PC-9 (cell line): ENCODE data around the gene CXCL3. TPM values are rescaled to one million over a fixed set of nuclear protein-coding genes. Genes with fewer than 3 reads are reported as not detected.

Experiments used
- BruUV-seq: library from RNA; stranded (reverse); fragments of 400-500 nt; replicated peaks from 2 replicates; lab custom pipeline; 2021; lab: Mats Ljungman, UMichigan
- CTCF ChIA-PET: fragments of 300-600 bp; sonication (Branson Sonifier 250); formaldehyde crosslinking; loops from one replicate; lab custom pipeline; 2022; ENCODE audit warnings: antibody characterized with exemption; lab: Charles Lee
- POLR2A ChIA-PET: fragments of 300-600 bp; sonication (Branson Sonifier 250); formaldehyde crosslinking; loops from one replicate; lab custom pipeline; 2022; ENCODE audit warnings: antibody characterized with exemption; ENCODE audit not compliant: unreplicated experiment; lab: Charles Lee
- DNase-seq, 2 experiments: peaks; one replicate each; pipeline versions ENCODE4 v3.0.0 to v3.0.0-alpha.2; 2015 to 2022; ENCODE audit warnings: mixed read lengths in 1 of 2
- H2AFZ ChIP-seq: fragments of 200-600 bp; sonication (generic); 2 replicates; pipeline ENCODE4 v1.8.1; 2017; ENCODE audit warnings: antibody characterized with exemption
- H3F3A ChIP-seq: fragments of 200-600 bp; sonication (generic); 2 replicates; pipeline ENCODE4 v1.8.1; 2017; ENCODE audit warnings: antibody characterized with exemption, mild to moderate bottlenecking, low read depth; ENCODE audit not compliant: insufficient read depth
- H3K27ac ChIP-seq: fragments of 200-600 bp; sonication (generic); 2 replicates; pipeline ENCODE4 v1.6.1; 2016; ENCODE audit warnings: mixed run types
- H3K27me3 ChIP-seq: fragments of 200-600 bp; sonication (generic); 2 replicates; pipeline ENCODE4 v1.6.1; 2016; ENCODE audit warnings: low read depth, mixed run types; ENCODE audit not compliant: insufficient read depth
- H3K36me3 ChIP-seq: fragments of 200-600 bp; sonication (generic); 2 replicates; pipeline ENCODE4 v1.6.1; 2016; ENCODE audit warnings: low read depth, mixed run types
- H3K4me1 ChIP-seq: fragments of 200-600 bp; sonication (generic); replicated peaks from 2 replicates; pipeline ENCODE4 v1.6.1; 2016; ENCODE audit warnings: mixed run types; ENCODE audit not compliant: insufficient read depth
- H3K4me2 ChIP-seq: fragments of 200-600 bp; sonication (generic); 2 replicates; pipeline ENCODE4 v1.6.1; 2017; ENCODE audit warnings: mixed run types
- H3K4me3 ChIP-seq: fragments of 200-600 bp; sonication (generic); 2 replicates; pipeline ENCODE4 v1.6.1; 2016; ENCODE audit warnings: mixed run types
- H3K79me2 ChIP-seq: fragments of 200-600 bp; sonication (generic); 2 replicates; pipeline ENCODE4 v1.6.1; 2017; ENCODE audit warnings: low read depth, mixed run types
- H3K9me2 ChIP-seq: fragments of 200-600 bp; sonication (generic); 2 replicates; pipeline ENCODE4 v1.8.1; 2017; ENCODE audit warnings: mild to moderate bottlenecking; ENCODE audit not compliant: insufficient read depth
- H3K9me3 ChIP-seq: fragments of 200-600 bp; sonication (generic); 2 replicates; pipeline ENCODE4 v1.8.1; 2016; ENCODE audit warnings: low read depth; ENCODE audit not compliant: insufficient read depth
- H4K20me1 ChIP-seq: fragments of 200-600 bp; sonication (generic); 2 replicates; pipeline ENCODE4 v1.8.1; 2017; ENCODE audit not compliant: insufficient read depth
- CTCF ChIP-seq: fragments of 200-600 bp; sonication (generic); conservative IDR thresholded peaks from 2 replicates; pipeline ENCODE4 v1.6.1; 2017; ENCODE audit warnings: mixed run types, antibody characterized with exemption, mild to moderate bottlenecking, moderate library complexity
- EZH2 ChIP-seq: fragments of 200-600 bp; sonication (generic); IDR thresholded peaks from 2 replicates; pipeline ENCODE4 v1.8.0; 2017; ENCODE audit warnings: antibody characterized with exemption, low read depth
- intact Hi-C: fragments of 100-400 bp; cut with micrococcal nuclease; formaldehyde crosslinking; loops from one replicate; pipeline ENCODE4 v1.10.0; 2022; ENCODE audit not compliant: unreplicated experiment
- total RNA-seq: library from RNA; stranded (reverse); gene quantifications from 2 replicates; pipeline ENCODE4 v1.2.3, GENCODE V29; 2021

Gene CXCL3
- total RNA-seq, 1 experiment from 2014 or later: not detected

GRCh38 chr4:73989928-73990327, 48.6 kb downstream of the CXCL3 start:
- Histone ChIP-seq H3K4me1 (no peaks in the 10 kb centered on the region), H3K4me3 (no peak overlapping the region), H3K27me3 (no peaks in the 10 kb centered on the region), H3K36me3 (no peaks in the 10 kb centered on the region), H3K9me2 (no peaks in the 10 kb centered on the region; the same call in 1 of the 2 replicates), H3K79me2 (no peaks in the 10 kb centered on the region), H3K27ac (no peak overlapping the region), H3K9me3 (no peaks in the 10 kb centered on the region), H3K4me2 (no peak overlapping the region), H2AFZ (no peak overlapping the region), H4K20me1 (no peaks in the 10 kb centered on the region), H3F3A (no peaks in the 10 kb centered on the region)
- BruUV-seq: no TSS peak
- no peak for TF ChIP-seq CTCF
- no peak for TF ChIP-seq EZH2
- intact Hi-C loops: no loop called here
- ChIA-PET POLR2A (no interaction called here), CTCF (no interaction called here)
- DNase-seq: no peak

- Histone ChIP-seq H3K36me3 (no peaks in the 10 kb centered on the region), H3K4me2 (no peak overlapping the region), H3K27ac (no peak overlapping the region), H3F3A (no peaks in the 10 kb centered on the region), H3K9me3 (no peaks in the 10 kb centered on the region), H3K4me1 (no peaks in the 10 kb centered on the region), H3K79me2 (no peaks in the 10 kb centered on the region), H2AFZ (no peak overlapping the region), H3K4me3 (no peak overlapping the region), H3K9me2 (no peaks in the 10 kb centered on the region), H4K20me1 (no peaks in the 10 kb centered on the region), H3K27me3 (no peaks in the 10 kb centered on the region)
- intact Hi-C loops: no loop called here
- DNase-seq: no peak
- POLR2A ChIA-PET: no interaction called here
- BruUV-seq: no TSS peak
- TF ChIP-seq EZH2 (no peak), CTCF (no peak)
- CTCF ChIA-PET: no interaction called here
Observed at GRCh38 chr4:73989031-73989430, 49.5 kb downstream of the CXCL3 start.

- H4K20me1 ChIP-seq: no peaks in the 10 kb centered on the region
- TF ChIP-seq CTCF (no peak), EZH2 (no peak)
- H3K79me2 ChIP-seq: no peaks in the 10 kb centered on the region
- intact Hi-C loops: no loop called here
- no peak within 1 kb of the TSS for H3K4me3 ChIP-seq
- no peaks in the 10 kb centered on the region for H3K36me3 ChIP-seq
- ChIA-PET CTCF (no interaction called here), POLR2A (no interaction called here)
- no peak within 1 kb of the TSS for H3K27ac ChIP-seq
- no TSS peak for BruUV-seq
- no peaks in the 10 kb centered on the region for H3K27me3 ChIP-seq
- H3K9me2 ChIP-seq: no peaks in the 10 kb centered on the region
- H3F3A ChIP-seq: no peaks in the 10 kb centered on the region
- no peaks in the 10 kb centered on the region for H3K9me3 ChIP-seq
- H3K4me1 ChIP-seq: no peaks in the 10 kb centered on the region
- H3K4me2 ChIP-seq: no peak within 1 kb of the TSS
- H2AFZ ChIP-seq: no peak within 1 kb of the TSS
- peak in 1 of 2 experiments; percentile 35 for DNase-seq
Observed at GRCh38 chr4:73988061-73988460, 50.4 kb downstream of the CXCL3 start, which contains the start of gene PPBP. Gene PPBP, minus strand, starts transcription at chr4:73988190. Its CDS starts 87 bp downstream, at chr4:73988103.

Other genes with a start within 250 kb of the CXCL3 start
- gene CXCL6, start 202.0 kb downstream of the CXCL3 start, total RNA-seq: not detected in 2 replicates
- gene PF4V1, start 185.4 kb downstream of the CXCL3 start, total RNA-seq: not detected in 2 replicates
- 0.33 TPM in 1 of 2 replicates, not detected in the other for gene CXCL1, start 169.3 kb downstream of the CXCL3 start, total RNA-seq
- not detected in 2 replicates for gene PF4, start 56.7 kb downstream of the CXCL3 start, total RNA-seq
- gene PPBP, start 50.5 kb downstream of the CXCL3 start, total RNA-seq: not detected in 2 replicates
- gene CXCL5, start 40.0 kb downstream of the CXCL3 start, total RNA-seq: not detected in 2 replicates
- gene CXCL2, start 60.5 kb upstream of the CXCL3 start, total RNA-seq: 1.6 and 1.7 TPM in 2 replicates
- 8.2 and 8.9 TPM in 2 replicates for gene MTHFD2L, start 119.4 kb upstream of the CXCL3 start, total RNA-seq